ENCODE data around the gene CUL7. TPM values are rescaled to one million over a fixed set of nuclear protein-coding genes. Genes with fewer than 3 reads are reported as not detected.

The CUL7 gene
- total and polyA plus RNA-seq, 2 donors (not counting 1 experiment from before 2014, with no cell fraction given) = 17.4 to 21.4 TPM

- intact Hi-C loops (cut with micrococcal nuclease) = loop anchor here (5.0 kb wide), 1 partner anchor 133 kb away; no protein-coding TSS in a partner anchor
- no peaks in the 10 kb centered on the region for H3K27me3 Mint-ChIP-seq
Measured at GRCh38 chr6:43009124-43009523, 44.5 kb downstream of the CUL7 start.

More at GRCh38 chr6:43009124-43009523, 44.5 kb downstream of the CUL7 start:
- H3K4me3 ChIP-seq (ENCODE audit: control extremely low read depth in 1 of 5, extremely low read depth in 1 of 5, insufficient read depth in 1 of 5, low read depth in 2 of 5, low read length in 4 of 5) = no peak overlapping the region
- ATAC-seq (ENCODE audit: low read depth) (no peak), DNase-seq (peak; percentile 41)
- 86% methylated on average over 4 of the region's 6 CpGs for WGBS (ENCODE audit: insufficient coverage)
- H2AFZ ChIP-seq (ENCODE audit: insufficient read depth, low read depth, low read length, poor library complexity, severe bottlenecking) = no peak overlapping the region
- POLR2A ChIA-PET = no interaction called here
- H3K9me3 ChIP-seq (ENCODE audit: control extremely low read depth in 1 of 3, control insufficient read depth in 2 of 3, insufficient read depth in 1 of 3, low read length in 2 of 3) = no peaks in the 10 kb centered on the region
- peak overlapping the region in 1 of 2 donors; percentile 40 for H3K27ac ChIP-seq (ENCODE audit: low read length in 2 of 2)
- Mint-ChIP-seq H3K4me1 (peaks cover 34% of the 10 kb centered on the region), H3K9me3 (ENCODE audit: insufficient read depth) (no peaks in the 10 kb centered on the region), H3K27ac (peak overlapping the region; percentile 21), H3K4me3 (no peak overlapping the region)
- TF ChIP-seq CTCF (IDR thresholded peaks at IDR 0.05) (peak; percentile 48), EZH2 (IDR thresholded peaks at IDR 0.05; ENCODE audit: borderline replicate concordance, insufficient read depth, low read depth, low read length, poor library complexity, severe bottlenecking) (no peak)
- no peaks in the 10 kb centered on the region for H3K27me3 ChIP-seq (replicated peaks in 1 of 4; ENCODE audit: control extremely low read depth in 1 of 4, control insufficient read depth in 3 of 4, insufficient read depth in 4 of 4, low read length in 3 of 4)
- peaks cover 10 to 21% of the 10 kb centered on the region in 2 donors for H3K4me1 ChIP-seq (ENCODE audit: control insufficient read depth in 2 of 2, insufficient read depth in 2 of 2, low read length in 2 of 2)
- peaks cover 1 to 55% of the 10 kb centered on the region in 2 experiments for H3K36me3 ChIP-seq (replicated peaks in 1 of 2; ENCODE audit: control extremely low read depth in 1 of 2, control insufficient read depth in 1 of 2, extremely low read depth in 1 of 2, insufficient read depth in 2 of 2, low read length in 1 of 2)
- no peak overlapping the region for H3K4me2 ChIP-seq (replicated peaks; ENCODE audit: low read depth, low read length, poor library complexity, severe bottlenecking)
- H4K20me1 ChIP-seq (ENCODE audit: control insufficient read depth, insufficient read depth, low read length, poor library complexity, severe bottlenecking) = peaks cover under 1% of the 10 kb centered on the region
- H3K9ac ChIP-seq (ENCODE audit: low read length) = no peak overlapping the region
- peaks cover 52% of the 10 kb centered on the region for H3K79me2 ChIP-seq (ENCODE audit: control insufficient read depth, insufficient read depth, low read length)
- CTCF ChIA-PET = interaction anchor here (0.6 to 3.5 kb wide), 6 partner anchors 10 to 497 kb away, joined by 3 to 19 read pairs (median 3); no protein-coding TSS in a partner anchor

Data from B cell (primary cell).